Mesothelial cell of epicardium (in vitro differentiated cells): Measurements from ENCODE around the gene ELMO1. TPM values are rescaled to one million over a fixed set of nuclear protein-coding genes. Genes with fewer than 3 reads are reported as not detected.

Experiments used
- DNase-seq, 2 experiments: peaks; one replicate each; pipeline ENCODE4 v3.0.0; 2021; ENCODE audit warnings: low spot score in 2 of 2; ENCODE audit not compliant: unreplicated experiment in 2 of 2
- H3K27ac Mint-ChIP-seq: 2 replicates; pipeline ENCODE4 v1.8.0; 2021; ENCODE audit warnings: mixed read lengths
- H3K27me3 Mint-ChIP-seq: 2 replicates; pipeline ENCODE4 v1.8.0; 2021; ENCODE audit warnings: low read depth, mixed read lengths
- H3K36me3 Mint-ChIP-seq: 2 replicates; pipeline ENCODE4 v1.8.0; 2021; ENCODE audit warnings: mixed read lengths
- H3K4me1 Mint-ChIP-seq: 2 replicates; pipeline ENCODE4 v1.8.0; 2021; ENCODE audit warnings: mixed read lengths
- H3K4me3 Mint-ChIP-seq: 2 replicates; pipeline ENCODE4 v1.8.0; 2021; ENCODE audit warnings: mild to moderate bottlenecking, moderate library complexity, mixed read lengths
- H3K9me3 Mint-ChIP-seq: 2 replicates; pipeline ENCODE4 v1.8.0; 2021; ENCODE audit warnings: mixed read lengths
- total RNA-seq: library from RNA; stranded (reverse); gene quantifications from 3 replicates; pipeline ENCODE4 v1.2.1, GENCODE V29; 2021
- TF ChIP-seq, protein P1 (sequence below): fragments of 200-600 bp; sonication (generic); IDR thresholded peaks from one replicate; pipeline ENCODE4 v1.5.0; 2021; ENCODE audit warnings: antibody characterized with exemption; ENCODE audit not compliant: unreplicated experiment

The ELMO1 gene
- total RNA-seq, 1 donor from 2014 or later, result 9.6 TPM

DNA sequence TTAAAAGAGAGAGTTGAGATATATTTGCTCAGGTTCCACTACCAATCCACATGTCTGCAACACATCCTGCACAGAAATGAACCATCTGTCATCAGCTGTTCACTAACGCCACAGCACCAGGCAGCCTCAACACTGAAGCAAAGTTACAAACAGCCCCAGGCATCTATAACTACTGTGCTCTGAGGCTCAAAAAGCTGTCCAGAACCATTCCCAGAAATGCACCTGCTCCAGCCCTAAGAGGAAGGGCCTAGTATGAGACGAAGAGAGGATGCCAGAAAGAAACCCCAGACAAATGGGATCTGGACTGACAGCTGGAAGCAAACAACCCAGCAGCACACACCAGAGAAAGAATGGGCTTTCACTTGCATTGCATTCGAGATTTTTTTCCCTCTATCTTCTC, 159.3 kb downstream of the ELMO1 start:
- TF ChIP-seq, protein P1, sequence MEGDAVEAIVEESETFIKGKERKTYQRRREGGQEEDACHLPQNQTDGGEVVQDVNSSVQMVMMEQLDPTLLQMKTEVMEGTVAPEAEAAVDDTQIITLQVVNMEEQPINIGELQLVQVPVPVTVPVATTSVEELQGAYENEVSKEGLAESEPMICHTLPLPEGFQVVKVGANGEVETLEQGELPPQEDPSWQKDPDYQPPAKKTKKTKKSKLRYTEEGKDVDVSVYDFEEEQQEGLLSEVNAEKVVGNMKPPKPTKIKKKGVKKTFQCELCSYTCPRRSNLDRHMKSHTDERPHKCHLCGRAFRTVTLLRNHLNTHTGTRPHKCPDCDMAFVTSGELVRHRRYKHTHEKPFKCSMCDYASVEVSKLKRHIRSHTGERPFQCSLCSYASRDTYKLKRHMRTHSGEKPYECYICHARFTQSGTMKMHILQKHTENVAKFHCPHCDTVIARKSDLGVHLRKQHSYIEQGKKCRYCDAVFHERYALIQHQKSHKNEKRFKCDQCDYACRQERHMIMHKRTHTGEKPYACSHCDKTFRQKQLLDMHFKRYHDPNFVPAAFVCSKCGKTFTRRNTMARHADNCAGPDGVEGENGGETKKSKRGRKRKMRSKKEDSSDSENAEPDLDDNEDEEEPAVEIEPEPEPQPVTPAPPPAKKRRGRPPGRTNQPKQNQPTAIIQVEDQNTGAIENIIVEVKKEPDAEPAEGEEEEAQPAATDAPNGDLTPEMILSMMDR, result no peak
- Mint-ChIP-seq H3K27ac (no peak overlapping the region), H3K36me3 (no peaks in the 10 kb centered on the region), H3K4me3 (no peak overlapping the region), H3K9me3 (no peaks in the 10 kb centered on the region), H3K4me1 (peaks cover 47% of the 10 kb centered on the region), H3K27me3 (no peaks in the 10 kb centered on the region)
- DNase-seq, result no peak

DNA sequence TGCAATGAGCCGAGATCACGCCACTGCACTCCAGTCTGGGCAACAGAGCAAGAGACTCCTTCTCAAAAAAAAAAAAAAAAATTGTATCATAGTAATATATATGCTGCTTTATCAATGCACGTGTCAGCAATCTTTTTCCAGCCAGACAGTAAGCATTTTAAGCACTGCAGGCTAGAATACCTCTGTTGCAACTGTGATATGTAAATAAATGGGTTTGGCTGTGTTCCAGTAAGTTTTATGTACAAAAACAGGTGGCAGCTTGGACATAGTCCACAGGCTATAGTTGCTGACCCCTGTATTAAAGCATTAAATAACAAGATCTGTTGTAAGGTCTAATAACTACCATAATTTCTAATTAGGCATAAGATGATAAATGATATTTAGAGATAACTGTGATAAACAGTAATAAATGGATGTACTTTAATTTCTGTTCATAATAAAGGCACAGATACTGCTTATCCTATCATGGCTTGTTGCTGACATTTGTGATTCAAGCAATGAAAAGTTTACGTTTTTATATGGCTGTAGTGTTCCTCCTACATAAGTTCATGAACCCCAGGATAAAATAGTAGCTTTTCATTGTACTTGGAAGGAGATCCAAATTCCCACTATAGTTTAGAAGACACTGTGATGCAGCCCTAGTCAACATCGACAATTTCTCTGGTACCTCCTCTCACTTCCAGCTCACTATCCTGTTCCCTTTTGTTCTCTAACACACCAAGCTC, 161.4 kb downstream of the ELMO1 start:
- Mint-ChIP-seq H3K36me3 (no peaks in the 10 kb centered on the region), H3K9me3 (no peaks in the 10 kb centered on the region), H3K4me3 (no peak overlapping the region), H3K4me1 (peaks cover 56% of the 10 kb centered on the region), H3K27me3 (peaks cover 2% of the 10 kb centered on the region), H3K27ac (peak overlapping the region; percentile 43)
- DNase-seq, result no peak
- TF ChIP-seq, protein P1, result no peak

DNA sequence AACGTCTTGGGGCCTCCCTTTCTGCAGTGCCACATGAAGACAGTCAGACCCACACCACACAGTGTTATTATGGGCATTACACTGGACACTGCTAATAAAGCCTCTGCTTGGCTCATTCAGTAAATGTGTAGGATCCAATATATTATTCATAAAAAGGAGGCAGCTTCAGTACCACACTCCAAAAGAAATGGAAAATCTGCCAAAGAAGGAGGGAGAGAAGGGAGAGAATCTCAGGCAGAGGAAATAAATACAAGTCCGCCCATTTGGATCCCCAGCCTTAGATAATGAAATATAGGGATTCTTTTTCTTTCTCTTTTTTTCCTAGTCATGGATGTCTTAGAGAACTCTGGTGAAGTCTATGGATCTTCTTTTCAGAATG, 162.2 kb downstream of the ELMO1 start:
- no peak for DNase-seq
- no peak overlapping the region for H3K27ac Mint-ChIP-seq

DNA sequence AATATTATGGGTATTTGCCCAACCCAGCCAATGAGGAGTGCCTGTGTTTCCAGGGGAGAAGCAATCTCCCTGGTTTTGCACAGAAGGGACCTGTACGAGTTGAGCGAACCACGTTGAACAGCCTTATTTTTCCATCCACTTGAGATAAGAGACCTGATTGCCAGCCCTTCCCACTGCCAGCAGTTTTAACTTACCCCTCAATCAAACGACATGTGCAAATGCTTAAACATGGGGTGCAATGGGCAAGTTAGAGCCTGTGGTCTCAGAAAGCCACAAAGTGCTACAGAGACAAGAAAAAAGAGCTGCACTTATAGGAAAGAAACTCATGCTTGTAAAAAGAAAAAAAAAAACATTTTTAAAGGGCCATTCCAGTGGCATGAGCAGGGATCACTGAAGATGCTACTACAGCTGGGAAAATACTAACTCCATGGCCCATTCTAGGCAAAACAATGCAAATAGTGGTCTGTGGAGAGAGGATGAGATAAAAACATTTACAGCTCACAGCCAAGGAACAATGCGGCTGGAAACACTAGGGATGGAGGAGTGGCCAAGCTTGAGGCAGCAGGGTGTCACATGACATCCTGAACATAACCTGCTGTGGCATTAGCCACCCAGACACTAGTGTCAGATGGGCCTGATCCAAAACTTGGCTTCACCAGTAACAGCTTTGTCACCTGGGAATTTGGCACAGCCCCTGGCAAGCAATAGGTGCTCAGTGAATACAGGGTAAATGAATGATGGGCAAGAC, 162.8 kb downstream of the ELMO1 start:
- Mint-ChIP-seq H3K4me3 (no peak overlapping the region), H3K36me3 (no peaks in the 10 kb centered on the region), H3K9me3 (no peaks in the 10 kb centered on the region), H3K27ac (no peak overlapping the region), H3K4me1 (peaks cover 60% of the 10 kb centered on the region), H3K27me3 (peaks cover 5% of the 10 kb centered on the region)
- no peak for DNase-seq
- TF ChIP-seq, protein P1, result no peak

More for the DNA sequence above, 162.2 kb downstream of the ELMO1 start:
- Mint-ChIP-seq H3K9me3 (no peaks in the 10 kb centered on the region), H3K4me3 (no peak overlapping the region), H3K27me3 (peaks cover 5% of the 10 kb centered on the region), H3K36me3 (no peaks in the 10 kb centered on the region), H3K4me1 (peaks cover 60% of the 10 kb centered on the region)
- TF ChIP-seq, protein P1, result no peak

DNA sequence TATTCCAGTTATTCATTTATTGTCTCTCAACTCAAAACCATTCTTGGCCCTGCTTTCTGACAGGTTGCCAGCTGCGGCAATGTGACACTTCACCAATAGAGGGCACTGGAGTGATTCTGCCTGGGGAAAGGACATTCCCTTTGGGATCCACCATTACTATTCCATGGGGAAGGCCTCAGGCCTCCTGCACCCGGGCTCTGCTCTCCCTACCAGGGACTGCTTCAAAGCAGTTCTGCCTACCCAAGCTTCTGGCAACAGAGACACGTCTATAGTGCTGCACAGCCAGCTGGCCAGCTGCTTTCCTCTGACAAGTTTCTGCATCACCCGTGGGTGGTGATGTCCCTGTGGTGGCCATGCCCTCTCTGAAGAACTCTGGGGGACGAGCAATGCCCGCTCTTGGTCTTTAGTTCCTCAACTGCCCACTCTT, 163.8 kb downstream of the ELMO1 start:
- Mint-ChIP-seq H3K27me3 (peaks cover 5% of the 10 kb centered on the region), H3K4me3 (no peak overlapping the region), H3K4me1 (peaks cover 57% of the 10 kb centered on the region), H3K9me3 (peaks cover 9% of the 10 kb centered on the region), H3K27ac (no peak overlapping the region), H3K36me3 (peaks cover 4% of the 10 kb centered on the region)
- peak in 1 of 2 experiments; percentile 51 for DNase-seq
- TF ChIP-seq, protein P1, result peak; percentile 62
